Neural crest cell (in vitro differentiated cells): ENCODE data around the gene GUCY1A2. TPM values are rescaled to one million over a fixed set of nuclear protein-coding genes. Genes with fewer than 3 reads are reported as not detected.

ENCODE experiments used
- DNase-seq: peaks from one replicate; pipeline ENCODE4 v3.0.0; 2021; ENCODE audit warnings: low read depth, mixed read lengths, low spot score
- H3K27ac Mint-ChIP-seq: one replicate; pipeline ENCODE4 v1.8.0; 2021; ENCODE audit warnings: mild to moderate bottlenecking, mixed read lengths; ENCODE audit not compliant: unreplicated experiment
- H3K27me3 Mint-ChIP-seq: 2 replicates; pipeline ENCODE4 v1.8.0; 2021; ENCODE audit warnings: low read depth, mild to moderate bottlenecking, mixed read lengths
- H3K36me3 Mint-ChIP-seq: 2 replicates; pipeline ENCODE4 v1.8.0; 2021; ENCODE audit warnings: low read depth, mild to moderate bottlenecking, mixed read lengths
- H3K4me1 Mint-ChIP-seq: 2 replicates; pipeline ENCODE4 v1.8.0; 2021; ENCODE audit warnings: mixed read lengths
- H3K4me3 Mint-ChIP-seq: one replicate; pipeline ENCODE4 v1.8.0; 2021; ENCODE audit warnings: mild to moderate bottlenecking, mixed read lengths
- H3K9me3 Mint-ChIP-seq: 2 replicates; pipeline ENCODE4 v1.8.0; 2021; ENCODE audit warnings: mixed read lengths
- CTCF ChIP-seq: fragments of 200-600 bp; sonication (generic); conservative IDR thresholded peaks from 2 replicates; pipeline ENCODE4 v1.5.0; 2021; ENCODE audit warnings: antibody characterized with exemption, mild to moderate bottlenecking
- total RNA-seq: library from RNA; stranded (reverse); gene quantifications from 2 replicates; pipeline ENCODE4 v1.2.1, GENCODE V29; 2021

Gene GUCY1A2
- total RNA-seq, 1 donor from 2014 or later = 4.0 TPM

- no peak for DNase-seq
- no peak for TF ChIP-seq CTCF
- Mint-ChIP-seq H3K9me3 (peaks cover 3% of the 10 kb centered on the region), H3K4me1 (no peaks in the 10 kb centered on the region), H3K4me3 (no peak overlapping the region), H3K27ac (no peak overlapping the region), H3K27me3 (no peaks in the 10 kb centered on the region), H3K36me3 (no peaks in the 10 kb centered on the region)
Measured at GRCh38 chr11:106714199-106714598, 304.1 kb downstream of the GUCY1A2 start.

- Mint-ChIP-seq H3K27me3 (no peaks in the 10 kb centered on the region), H3K27ac (no peak overlapping the region), H3K4me1 (no peaks in the 10 kb centered on the region), H3K36me3 (no peaks in the 10 kb centered on the region), H3K9me3 (peaks cover 3% of the 10 kb centered on the region), H3K4me3 (no peak overlapping the region)
- TF ChIP-seq CTCF = no peak
- DNase-seq = no peak
Measured at GRCh38 chr11:106708348-106708747, 309.9 kb downstream of the GUCY1A2 start.

- Mint-ChIP-seq H3K27me3 (no peaks in the 10 kb centered on the region), H3K4me3 (no peak overlapping the region), H3K9me3 (peaks cover 3% of the 10 kb centered on the region), H3K36me3 (no peaks in the 10 kb centered on the region), H3K4me1 (no peaks in the 10 kb centered on the region), H3K27ac (no peak overlapping the region)
- no peak for DNase-seq
- TF ChIP-seq CTCF = no peak
Measured at GRCh38 chr11:106706355-106706754, 311.9 kb downstream of the GUCY1A2 start.

GRCh38 chr11:106702805-106703204, 315.5 kb downstream of the GUCY1A2 start:
- DNase-seq = no peak
- Mint-ChIP-seq H3K27ac (no peak overlapping the region), H3K36me3 (no peaks in the 10 kb centered on the region)

GRCh38 chr11:106697058-106697457, 321.2 kb downstream of the GUCY1A2 start:
- Mint-ChIP-seq H3K4me1 (no peaks in the 10 kb centered on the region), H3K27ac (no peak overlapping the region), H3K9me3 (no peaks in the 10 kb centered on the region)

More at GRCh38 chr11:106702805-106703204, 315.5 kb downstream of the GUCY1A2 start:
- no peak overlapping the region for H3K4me3 Mint-ChIP-seq
- H3K27me3 Mint-ChIP-seq = no peaks in the 10 kb centered on the region
- no peak for TF ChIP-seq CTCF
- no peaks in the 10 kb centered on the region for H3K9me3 Mint-ChIP-seq
- no peaks in the 10 kb centered on the region for H3K4me1 Mint-ChIP-seq

More at GRCh38 chr11:106697058-106697457, 321.2 kb downstream of the GUCY1A2 start:
- no peak for TF ChIP-seq CTCF
- no peaks in the 10 kb centered on the region for H3K36me3 Mint-ChIP-seq
- no peak for DNase-seq
- no peak overlapping the region for H3K4me3 Mint-ChIP-seq
- no peaks in the 10 kb centered on the region for H3K27me3 Mint-ChIP-seq
